NCI-H82 treated with DMSO at 0.1 percent for 48 hours (cell line): Measurements from ENCODE around the gene PACS1.
A peak's percentile ranks its signal among the peaks of the same experiment; 100 is the strongest.

ENCODE experiments used
- DNase-seq: peaks from one replicate; lab custom pipeline; 2025; ENCODE audit not compliant: unreplicated experiment; lab: John Stamatoyannopoulos, UW

Gene PACS1

GRCh38 chr11:66282468-66283455 lies 212.7 kb downstream of the PACS1 start:
- peak; percentile 68 for DNase-seq

- DNase-seq = no peak
Measured at GRCh38 chr11:66283461-66284105, 213.5 kb downstream of the PACS1 start.

DNA sequence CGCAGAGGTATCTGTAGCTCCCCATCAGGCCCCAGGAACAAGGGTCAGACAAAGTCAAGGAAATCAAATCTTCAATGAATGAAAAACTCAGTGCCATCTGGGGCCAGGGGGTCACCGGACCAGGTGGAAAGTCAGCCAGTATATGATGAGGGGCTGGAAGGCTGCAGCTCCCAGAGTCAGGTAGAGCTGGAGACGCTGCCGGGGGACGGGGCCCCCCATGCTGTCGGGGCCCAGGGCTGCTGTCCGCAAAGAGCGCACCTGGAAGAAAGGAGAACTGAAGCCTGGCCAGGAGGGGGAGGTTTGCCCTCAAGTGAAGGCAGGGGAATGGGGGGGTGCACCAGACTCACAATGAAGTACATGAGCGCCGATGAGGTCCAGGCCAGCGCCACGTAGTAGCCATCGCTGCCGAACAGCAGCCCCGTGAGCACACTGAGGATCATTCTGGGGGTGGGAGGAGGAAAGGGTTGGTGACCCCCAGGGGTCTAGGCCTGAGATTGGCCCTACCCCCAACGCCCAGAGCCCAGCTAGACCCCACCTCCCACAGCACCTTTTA lies 214.5 kb downstream of the PACS1 start:
- DNase-seq = no peak

DNA sequence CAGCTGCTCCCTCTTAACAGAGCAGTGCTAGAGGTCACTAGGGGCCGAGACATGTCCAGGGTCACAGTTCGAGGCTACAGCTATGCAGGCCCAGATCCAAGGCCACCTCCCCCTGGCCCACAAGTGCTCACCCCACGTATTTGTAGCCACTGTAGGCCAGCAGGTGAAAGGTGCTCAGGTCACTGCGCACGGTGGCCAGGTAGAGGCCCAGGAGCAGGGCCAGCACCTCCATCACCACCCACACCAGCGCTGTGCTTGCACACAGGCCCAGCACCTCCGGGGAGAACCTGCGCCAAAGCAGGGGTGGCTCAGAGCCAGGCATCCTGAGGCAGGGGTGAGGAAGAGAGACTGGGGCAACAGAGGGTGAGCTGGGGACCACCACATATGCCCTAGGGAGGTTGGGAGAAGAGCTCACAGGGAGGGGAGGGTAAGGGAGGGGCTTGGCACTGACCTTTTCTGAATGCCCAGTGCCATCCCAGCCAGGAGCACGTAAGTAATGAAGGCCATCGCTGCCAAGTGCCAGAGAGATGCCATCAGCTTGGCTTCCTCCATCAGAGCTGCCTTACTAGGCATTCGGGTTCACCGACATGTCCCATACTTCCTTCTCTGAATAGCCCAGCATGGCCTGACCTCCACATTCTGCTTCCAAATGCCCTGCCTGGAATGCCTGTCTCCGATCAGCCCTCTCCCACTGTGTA lies 215.3 kb downstream of the PACS1 start:
- no peak for DNase-seq

GRCh38 chr11:66286699-66287098 lies 216.6 kb downstream of the PACS1 start:
- DNase-seq = no peak

DNA sequence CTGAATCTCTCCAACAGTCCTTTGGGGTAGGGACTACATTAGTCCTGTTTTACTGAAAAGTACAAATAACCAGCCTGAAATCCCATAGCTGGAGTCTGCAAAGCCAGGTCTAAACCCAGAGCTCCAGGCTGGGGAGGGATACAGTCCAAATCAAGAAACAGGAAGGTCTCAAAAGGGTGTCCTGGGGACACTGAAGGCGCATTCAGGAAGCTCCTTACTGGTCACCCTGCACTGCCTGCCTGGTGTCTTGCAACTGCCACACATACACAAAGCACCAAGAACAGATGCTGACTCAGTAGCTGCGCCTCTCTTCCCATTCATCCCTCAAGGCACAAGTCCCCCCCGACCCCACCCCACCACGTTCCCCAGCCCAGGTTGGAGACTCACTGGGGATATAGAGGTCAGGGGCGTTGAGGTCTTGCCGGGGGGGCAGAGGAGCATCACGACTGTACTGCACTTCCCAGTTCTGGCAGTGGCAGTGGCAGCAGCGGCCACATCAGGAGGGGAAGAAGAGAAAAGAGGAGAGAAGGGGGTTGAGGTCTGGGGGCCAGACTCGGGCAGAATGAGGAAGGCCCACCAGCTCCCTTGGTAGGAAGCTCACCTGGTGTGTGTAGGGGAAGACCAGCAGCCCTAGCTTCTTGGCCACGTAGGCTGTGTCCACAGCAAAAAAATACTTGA lies 217.3 kb downstream of the PACS1 start:
- DNase-seq = no peak

DNA sequence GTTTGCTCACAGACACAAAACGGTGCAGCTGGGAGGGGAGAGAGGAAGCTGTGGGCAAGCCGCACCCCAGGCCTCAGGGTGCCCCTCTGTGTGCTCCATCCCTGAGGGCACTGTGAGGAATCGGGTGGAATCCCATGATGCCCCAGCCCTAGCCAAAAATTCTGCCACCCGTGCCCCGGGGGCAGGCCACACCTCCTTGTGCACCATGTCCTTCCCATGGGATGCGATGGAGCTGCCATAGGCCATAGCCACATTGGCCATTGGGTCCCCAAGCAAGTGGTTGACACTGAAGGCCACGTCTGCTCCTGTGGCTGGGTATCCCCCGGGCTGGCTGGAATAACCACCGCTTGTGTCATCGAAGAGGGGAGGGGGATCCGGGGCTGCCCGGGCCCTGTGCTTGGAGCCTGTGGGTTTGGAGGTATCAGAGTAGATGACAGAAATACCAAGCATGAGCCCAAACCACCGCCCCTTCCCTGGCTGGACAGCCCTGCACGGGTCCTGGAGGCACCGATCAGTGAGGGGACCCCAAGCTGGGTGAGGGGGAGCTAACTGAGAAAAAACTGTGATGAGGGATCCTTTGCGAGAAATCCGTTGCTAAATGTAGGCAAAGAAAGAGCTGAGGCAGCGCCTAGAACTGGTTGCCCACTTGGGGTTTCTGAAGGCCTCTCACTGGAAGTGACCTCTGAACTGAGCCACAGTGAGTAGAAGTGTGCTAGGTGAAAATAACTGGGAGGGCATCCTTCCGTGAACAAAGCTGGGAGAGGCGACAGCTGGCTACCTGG lies 218.0 kb downstream of the PACS1 start:
- DNase-seq = no peak

DNA sequence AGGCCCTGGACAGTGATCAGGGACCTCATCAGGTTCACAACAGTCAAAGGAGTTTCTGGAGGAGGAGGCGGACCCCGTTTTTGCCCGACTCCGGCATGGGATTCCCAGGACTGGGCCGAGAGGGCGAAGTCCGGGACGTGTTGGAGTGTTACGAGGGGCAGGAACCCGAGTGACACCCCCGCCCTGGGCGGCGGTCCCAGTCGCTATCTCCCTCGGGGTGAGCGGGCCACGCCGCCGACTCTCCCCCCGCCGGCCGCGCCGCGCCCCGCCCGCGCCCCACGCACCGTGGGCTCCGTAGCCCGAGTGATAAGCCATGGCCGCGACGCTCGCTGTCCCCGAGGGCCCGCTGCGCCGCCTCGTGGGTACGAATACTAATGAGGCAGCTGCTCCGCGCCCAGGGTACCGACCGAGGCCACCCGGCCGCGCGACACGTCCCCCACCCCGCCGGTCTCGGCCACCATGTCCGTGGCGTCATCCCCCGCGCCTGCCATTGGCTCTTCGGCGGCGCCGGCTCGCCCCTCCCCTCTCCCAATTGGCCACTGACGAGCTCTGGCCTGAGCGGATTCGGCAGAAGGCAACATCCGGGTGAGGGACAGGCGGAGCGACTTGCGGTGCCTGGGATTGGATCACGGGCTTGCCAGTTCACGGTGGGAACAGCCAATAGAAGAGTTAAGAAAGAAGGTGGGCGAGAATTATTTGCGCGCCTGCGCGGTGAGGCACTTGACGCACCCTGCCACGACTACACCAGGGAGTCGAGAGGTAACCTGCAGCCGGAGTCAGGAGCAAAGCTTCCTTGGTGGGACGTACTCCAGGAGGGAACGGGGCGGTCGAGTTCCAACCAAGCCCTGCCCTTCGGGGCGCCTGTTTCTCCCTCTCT lies 218.8 kb downstream of the PACS1 start, which contains the start of gene YIF1A:
Gene YIF1A, minus strand, starts transcription at position 473 of the 877 bp plus-strand sequence. Its CDS starts 158 bp downstream, at position 315.
- DNase-seq = peak; percentile 95

DNA sequence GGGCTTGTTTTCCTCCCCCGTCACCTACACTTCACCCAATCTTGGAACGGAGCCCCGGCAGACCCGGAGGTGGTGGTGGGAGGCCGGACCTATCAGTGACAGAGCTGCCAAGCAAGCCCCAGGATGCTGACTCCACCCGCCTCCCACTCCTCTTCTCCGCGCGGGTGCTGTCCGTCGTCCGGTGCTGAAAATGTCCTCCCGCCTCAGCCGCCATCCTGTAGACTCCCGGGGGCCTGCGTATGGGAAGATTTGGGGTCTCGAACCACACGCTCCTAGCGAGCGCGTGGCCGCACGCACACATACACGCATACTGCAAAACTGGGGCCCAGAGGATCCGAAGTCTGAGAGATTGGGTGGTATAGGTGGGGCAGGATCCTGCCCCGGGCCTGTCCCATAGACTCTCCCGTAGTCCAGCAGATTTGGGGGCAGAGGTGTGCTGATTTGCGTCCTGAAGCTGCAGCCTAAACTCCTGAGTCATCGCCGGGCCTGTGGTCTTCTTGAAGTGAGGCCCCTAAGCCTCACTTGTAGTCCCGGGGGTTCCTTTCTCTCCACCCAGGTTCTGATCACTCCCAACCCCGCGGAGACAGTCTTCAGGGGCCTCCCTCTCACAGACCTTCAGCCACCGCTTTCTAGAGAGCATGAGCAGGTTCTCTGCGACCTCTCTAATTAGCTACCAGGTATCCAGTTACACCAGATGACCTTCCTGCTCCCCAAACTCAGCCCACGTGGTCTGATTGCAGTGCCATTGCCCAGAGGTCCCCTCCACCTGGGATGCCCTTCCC lies 219.7 kb downstream of the PACS1 start:
- no peak for DNase-seq

- no peak for DNase-seq
Measured at GRCh38 chr11:66290330-66290621, 220.2 kb downstream of the PACS1 start.

GRCh38 chr11:66291303-66291705 lies 221.2 kb downstream of the PACS1 start:
- no peak for DNase-seq

- no peak for DNase-seq
Measured at GRCh38 chr11:66291706-66292542, 221.9 kb downstream of the PACS1 start, which contains the start of gene TMEM151A. TSS of gene TMEM151A (plus strand) at chr11:66291894. CDS start at chr11:66292014, 120 bp downstream.

DNA sequence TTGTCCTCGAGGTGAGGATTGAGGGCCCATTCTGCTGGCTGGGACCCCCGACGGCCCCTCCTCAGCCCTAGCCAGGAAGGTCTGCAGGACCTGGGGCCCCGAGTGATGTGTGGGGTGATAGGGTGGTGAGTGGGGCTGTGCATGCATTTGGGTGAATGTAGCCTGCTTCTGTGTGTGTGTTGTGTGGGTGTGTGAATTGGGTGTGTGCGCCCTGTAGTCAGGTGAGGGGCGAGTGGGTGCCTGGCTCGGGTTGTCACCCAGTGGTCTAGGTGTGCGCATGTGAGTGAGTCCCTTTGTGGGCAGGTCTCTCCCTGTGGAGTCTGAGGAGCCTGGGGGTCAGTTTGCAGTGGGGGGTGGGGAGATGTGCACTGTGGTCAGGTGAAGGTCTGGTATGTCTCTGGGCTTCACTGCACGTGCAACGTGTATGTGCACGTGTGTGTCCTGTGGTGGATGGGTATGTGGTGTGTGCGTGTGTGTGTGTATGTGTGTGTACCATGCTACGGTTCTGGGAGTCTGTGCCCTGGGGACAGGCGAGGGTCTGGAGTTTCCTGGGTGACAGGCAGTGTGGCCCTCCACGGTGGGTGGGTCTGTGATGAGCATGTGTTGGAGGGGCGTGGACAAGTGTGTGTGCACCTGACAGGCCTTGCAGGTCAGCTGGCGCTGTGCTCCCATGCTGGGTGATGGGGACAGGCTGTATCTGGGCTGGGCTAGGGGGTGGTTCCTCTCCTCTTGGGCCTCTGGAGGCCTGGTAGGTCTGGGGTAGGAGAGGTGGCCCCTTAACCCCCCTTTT lies 222.7 kb downstream of the PACS1 start:
- DNase-seq = no peak

DNA sequence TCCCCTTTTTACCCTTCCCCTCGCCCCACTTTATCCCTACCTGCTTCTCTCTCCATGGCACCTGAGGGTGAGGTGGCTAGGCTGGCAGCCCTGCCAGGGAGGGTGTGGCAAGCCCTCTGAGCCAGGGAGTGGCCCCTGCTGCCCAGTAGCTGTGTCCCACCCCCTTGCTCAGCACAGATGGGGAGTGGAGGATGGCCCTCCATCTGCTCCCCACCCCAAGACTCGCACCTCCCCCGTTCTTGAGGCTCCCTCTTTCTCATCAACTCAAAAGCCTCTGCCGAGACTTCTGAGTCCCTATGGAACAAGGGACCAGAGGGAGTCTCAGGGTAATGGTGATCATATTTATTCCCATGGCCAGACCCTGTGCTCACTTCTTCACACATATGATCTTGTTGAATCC lies 223.3 kb downstream of the PACS1 start:
- no peak for DNase-seq

DNA sequence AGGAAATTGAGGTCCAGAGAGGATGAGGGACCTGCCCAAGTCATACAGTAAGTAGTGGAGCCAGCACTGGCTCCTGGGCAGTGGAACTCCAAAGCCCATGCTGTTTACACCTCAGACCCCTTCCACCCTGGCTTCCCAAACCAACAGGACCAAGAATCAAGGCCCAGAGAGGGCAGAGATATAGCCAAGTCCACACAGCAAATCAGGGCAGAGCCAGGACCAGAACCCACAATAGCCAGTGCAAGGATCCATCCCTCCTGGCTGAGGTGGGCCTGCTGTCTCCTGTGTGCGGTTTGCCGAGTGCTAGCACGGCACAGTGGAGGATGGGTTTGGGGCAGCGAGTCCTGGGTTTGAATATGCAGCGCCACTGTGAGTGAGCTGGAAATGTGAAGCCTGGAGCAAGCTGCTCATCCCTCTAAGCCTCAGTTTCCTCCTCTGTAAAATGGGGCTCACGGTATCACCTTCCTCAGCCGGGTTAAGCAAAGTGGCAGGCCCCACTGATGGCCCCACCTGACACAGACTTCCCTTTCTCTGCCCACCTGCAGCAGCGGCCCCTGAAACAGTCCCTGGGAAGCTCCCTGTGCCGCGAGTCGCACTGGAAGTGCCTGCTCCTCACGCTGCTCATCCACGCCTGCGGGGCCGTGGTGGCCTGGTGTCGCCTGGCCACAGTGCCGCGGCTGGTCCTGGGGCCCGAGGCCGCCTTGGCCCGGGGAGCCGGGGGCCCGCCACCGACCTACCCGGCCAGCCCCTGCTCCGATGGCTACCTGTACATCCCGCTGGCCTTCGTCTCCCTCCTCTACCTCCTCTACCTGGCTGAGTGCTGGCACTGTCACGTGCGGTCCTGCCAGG lies 223.9 kb downstream of the PACS1 start:
- no peak for DNase-seq
